OCI-M1 (cell line): Measurements from ENCODE around the gene IRF8.
A peak's percentile ranks its signal among the peaks of the same experiment; 100 is the strongest.
"Not testable (repeated sequence)": the region's sequence is repeated elsewhere in the genome, so short reads cannot be mapped to it uniquely, and the experiment has no call there.

Experiments
- DNase-seq: peaks from one replicate; lab custom pipeline; 2025; lab: John Stamatoyannopoulos, UW

The IRF8 gene

GRCh38 chr16:85894266-85894665 is 4.7 kb upstream of the IRF8 start:
- DNase-seq = no peak

- no peak for DNase-seq
These were observed 1.6 kb upstream of the IRF8 start for GRCh38 chr16:85897382-85897781.

GRCh38 chr16:85899444-85899843 is 482 bp downstream of the IRF8 start:
- DNase-seq = no peak

DNA sequence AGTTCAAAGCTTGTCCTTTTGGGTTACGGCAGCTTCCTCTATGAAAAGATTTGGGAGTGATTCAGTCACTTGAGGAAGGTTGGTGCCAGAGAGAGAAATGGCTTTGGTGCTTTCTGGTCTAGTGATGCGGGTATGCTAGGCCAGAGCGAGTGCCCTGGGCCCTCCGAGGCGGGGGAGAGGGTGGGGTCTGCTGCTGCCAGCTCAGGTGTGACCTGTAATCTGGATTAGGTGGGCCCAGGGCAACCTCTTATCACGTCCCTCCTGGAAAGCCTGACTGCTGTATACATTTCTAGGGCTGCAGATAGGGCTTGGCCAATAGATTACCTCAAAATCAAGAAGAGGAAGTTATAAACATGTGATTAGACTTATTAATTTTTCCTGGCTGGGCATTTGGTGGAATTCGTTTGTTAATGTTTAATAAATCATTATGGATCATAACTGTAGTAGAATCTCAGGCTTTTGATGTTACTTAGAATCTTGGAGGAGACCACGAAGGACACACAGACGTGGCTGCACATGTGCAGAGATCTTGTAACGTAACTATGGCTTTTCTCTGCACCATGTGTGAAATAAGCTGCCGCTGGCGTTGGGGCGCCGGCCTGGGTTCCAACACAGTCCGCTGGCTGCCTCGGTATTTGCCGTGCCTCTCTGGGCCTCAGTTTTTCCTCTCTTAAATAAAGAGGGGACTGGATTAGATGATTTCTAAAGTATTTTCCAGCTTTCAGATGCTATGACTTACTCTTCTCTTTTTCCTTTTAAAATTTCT is 1.2 kb downstream of the IRF8 start:
- DNase-seq = no peak

GRCh38 chr16:85901110-85901509 is 2.1 kb downstream of the IRF8 start:
- DNase-seq = no peak

GRCh38 chr16:85901773-85902365 is 2.9 kb downstream of the IRF8 start:
- no peak for DNase-seq

GRCh38 chr16:85902366-85903155 is 3.6 kb downstream of the IRF8 start:
- no peak for DNase-seq

DNA sequence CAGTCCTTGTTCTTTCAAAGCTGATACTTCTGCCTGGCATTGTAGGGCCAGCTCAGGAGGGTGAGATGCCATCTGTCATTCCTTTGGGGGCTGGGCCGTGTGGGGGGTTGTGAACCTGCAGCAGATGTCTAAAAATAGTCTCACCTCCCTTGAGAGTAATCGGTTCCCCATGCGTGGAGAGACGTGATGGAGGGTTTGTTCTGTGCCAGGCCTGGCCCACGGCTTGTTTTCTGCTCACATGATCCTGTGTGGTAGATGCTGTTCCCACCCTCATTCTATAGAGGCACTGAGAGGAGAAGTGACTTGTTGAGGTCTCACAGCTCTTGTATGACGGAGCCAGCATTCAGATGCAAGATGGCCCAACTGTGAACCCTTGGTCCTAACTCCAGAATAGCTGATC is 4.6 kb downstream of the IRF8 start:
- DNase-seq = no peak

DNA sequence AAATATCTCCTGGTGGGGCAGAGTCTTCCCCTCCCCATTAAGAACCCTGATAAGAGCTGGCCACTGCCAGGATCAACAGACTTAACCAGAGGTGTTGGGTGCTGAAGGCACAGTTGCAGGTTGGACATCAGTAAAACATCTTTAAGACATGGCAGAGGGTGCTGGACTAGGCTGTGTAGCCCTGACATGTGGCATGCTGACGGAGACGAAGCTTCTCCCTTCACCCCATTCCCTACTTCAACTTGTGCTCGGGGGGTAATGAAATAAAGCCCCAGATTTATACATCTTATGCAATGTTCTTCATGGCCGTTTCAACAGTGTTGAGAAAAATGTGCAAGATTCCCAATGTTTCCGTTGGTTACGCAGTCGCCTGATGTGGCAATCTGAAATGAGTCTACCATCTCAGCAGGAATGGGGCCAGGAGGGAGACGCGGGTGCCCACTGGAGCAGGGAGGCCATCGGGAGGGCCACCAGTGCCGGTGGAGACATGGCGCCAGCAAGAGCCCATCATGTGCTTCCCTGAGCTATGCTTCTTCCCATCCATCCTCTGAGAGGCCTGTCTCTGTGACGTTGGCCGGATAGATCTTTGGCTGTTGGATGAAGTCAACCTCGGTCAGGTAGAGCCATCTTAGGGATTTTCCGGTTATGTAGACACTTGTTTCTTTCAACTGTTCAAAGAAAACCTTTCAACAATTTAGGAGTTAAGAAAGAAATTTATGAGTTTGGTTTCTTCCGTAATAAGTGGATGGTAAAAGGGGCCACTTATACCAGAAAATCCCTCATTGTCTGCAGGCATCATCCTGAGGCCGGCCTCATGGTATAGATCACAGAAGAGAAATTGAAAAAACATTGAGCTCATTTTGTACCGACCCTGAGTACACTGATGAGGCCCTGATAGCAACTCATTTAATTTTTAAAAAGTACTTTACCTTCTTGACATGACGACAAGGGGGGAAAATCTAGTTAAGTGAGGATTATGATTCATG is 6.4 kb downstream of the IRF8 start:
- no peak for DNase-seq

GRCh38 chr16:85906349-85906748 is 7.4 kb downstream of the IRF8 start:
- DNase-seq = no peak

DNA sequence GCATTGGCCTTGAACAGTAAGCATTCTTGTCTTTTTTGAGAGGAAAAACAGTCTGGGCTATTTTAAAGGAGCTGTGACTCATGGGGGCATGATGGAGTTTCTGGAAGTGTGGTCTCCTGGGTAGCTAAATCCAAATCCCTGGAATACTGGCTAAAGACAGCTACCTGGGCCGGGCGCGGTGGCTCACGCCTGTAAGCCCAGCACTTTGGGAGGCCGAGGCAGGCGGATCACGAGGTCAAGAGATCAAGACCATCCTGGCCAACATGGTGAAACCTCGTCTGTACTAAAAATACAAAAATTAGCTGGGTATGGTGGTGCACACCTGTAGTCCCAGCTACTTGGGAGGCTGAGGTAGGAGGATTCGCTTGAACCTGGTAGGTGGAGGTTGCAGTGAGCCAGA is 8.3 kb downstream of the IRF8 start:
- DNase-seq = not testable (repeated sequence)

GRCh38 chr16:85908444-85908843 is 9.5 kb downstream of the IRF8 start:
- DNase-seq = no peak

- no peak for DNase-seq
These were observed 10.1 kb downstream of the IRF8 start for GRCh38 chr16:85908889-85909589.

GRCh38 chr16:85909932-85910853 is 11.2 kb downstream of the IRF8 start:
- DNase-seq = no peak

- no peak for DNase-seq
These were observed 11.9 kb downstream of the IRF8 start for GRCh38 chr16:85910854-85911247.

- no peak for DNase-seq
These were observed 12.4 kb downstream of the IRF8 start for GRCh38 chr16:85911251-85911930.

DNA sequence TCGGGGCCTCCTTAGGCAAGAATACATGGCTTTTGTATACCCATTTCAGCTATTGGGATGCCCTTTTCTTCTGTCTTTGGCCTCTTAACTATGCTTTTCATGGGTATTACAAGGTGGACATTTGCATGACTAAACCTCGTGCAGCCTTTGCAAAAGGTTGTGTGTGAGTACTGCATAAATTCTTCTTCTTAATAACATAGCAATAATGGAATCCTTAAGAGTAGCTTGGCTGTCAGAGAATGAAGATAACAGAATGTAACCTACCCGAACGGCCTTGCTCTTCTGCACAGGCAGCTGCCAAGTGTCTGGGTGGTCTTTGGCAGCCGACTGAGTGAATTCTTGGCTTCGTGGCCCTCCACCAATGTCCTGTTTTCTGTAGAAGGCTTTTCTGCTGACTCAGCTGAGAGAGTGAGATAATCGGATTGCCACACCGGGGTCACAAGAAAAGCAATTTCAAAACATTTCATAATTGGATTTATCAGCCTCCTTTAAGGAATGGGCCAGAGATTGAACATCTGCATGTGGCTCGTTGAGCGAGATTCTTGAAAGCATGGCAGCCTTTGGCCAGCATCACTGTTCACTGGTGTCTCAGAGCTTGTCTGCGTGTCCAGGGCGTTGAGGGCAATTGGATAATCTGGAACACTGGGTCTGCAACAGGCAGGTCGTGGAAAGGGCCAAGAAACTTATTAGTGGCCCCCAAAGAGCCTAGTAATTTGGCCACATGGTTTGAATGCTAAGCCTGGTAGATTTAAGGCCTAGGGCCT is 13.4 kb downstream of the IRF8 start:
- peak; percentile 17 for DNase-seq

DNA sequence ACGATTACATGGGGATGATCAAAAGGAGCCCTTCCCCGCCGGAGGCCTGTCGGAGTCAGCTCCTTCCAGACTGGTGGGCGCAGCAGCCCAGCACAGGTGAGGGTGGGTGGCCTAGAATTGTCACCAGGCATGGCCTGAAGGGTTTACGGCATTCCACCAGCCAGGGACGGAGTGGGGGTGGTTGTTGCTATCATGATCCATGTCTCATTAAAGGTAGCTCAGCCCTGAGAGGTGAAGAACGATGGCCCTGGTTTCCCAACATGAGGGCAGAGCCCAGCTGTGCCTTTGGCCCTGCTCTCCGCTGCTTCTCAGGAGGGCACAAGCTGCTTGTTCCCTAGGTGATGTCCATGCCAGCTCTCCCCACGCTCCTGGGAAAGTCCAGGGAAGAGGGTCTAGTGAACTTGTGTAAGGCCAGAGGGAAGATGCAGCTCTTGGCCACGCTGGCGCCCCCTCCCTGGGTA is 14.2 kb downstream of the IRF8 start:
- no peak for DNase-seq
